Panc1 (cell line): ENCODE results near the gene C19orf47.

Experiments
- POLR2AphosphoS5 ChIP-seq: IDR thresholded peaks from 2 replicates; pipeline ENCODE4 v1.6.1; 2012; ENCODE audit warnings: mild to moderate bottlenecking, low read depth, low read length, moderate library complexity
- TF ChIP-seq, protein P1 (sequence below): fragments of 450-650 bp; IDR thresholded peaks from 2 replicates; pipeline ENCODE4 v1.5.1; 2017; ENCODE audit warnings: mild to moderate bottlenecking

DNA sequence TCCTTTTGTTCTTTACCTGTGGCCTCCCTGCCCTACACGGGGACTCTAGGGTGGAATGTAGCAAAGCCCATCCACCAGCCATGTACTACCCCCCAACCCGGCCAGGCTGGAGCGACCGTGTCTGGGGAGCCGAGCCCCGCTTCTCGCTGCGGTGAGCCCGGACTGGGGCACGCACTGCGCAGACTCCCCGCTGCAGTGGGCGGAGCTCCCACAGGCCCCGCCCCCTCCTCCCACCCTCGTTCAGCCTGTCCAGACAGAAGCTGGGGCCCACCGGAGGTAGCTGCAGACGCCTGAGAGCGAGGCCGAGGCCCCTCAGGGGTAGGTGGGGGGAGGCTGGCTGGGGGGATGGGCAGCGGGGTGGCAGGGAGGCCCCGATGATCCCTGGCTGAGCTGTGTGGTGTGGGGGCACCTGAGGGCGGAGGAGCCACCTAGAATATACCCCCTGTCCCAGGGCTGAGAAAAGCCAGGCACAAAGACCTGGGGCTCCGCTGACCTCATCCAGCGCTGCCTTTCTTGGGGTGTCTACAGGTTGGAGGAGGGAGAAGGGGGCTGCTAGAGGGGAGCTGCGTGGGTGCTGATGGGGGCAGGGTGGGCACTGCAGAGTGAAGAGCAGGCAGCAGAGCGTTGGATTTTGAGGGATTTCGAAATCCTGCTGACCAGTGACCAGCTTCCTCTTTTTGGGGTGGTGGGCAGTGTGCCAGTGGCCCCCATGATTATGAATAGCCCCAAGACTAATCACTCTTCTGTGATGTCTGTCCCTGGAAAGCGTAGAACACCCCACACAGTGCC lies 17.6 kb upstream of the C19orf47 start:
- TF ChIP-seq, protein P1, sequence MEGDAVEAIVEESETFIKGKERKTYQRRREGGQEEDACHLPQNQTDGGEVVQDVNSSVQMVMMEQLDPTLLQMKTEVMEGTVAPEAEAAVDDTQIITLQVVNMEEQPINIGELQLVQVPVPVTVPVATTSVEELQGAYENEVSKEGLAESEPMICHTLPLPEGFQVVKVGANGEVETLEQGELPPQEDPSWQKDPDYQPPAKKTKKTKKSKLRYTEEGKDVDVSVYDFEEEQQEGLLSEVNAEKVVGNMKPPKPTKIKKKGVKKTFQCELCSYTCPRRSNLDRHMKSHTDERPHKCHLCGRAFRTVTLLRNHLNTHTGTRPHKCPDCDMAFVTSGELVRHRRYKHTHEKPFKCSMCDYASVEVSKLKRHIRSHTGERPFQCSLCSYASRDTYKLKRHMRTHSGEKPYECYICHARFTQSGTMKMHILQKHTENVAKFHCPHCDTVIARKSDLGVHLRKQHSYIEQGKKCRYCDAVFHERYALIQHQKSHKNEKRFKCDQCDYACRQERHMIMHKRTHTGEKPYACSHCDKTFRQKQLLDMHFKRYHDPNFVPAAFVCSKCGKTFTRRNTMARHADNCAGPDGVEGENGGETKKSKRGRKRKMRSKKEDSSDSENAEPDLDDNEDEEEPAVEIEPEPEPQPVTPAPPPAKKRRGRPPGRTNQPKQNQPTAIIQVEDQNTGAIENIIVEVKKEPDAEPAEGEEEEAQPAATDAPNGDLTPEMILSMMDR, result no peak
- TF ChIP-seq POLR2AphosphoS5, result no peak
